ENCODE data around the gene IRX4. TPM values are rescaled to one million over a fixed set of nuclear protein-coding genes. Genes with fewer than 3 reads are reported as not detected.

Gene IRX4
- total RNA-seq, 2 donors from 2014 or later, result not detected

- H3K4me3 ChIP-seq, result no peak overlapping the region
- no peaks in the 10 kb centered on the region for H3K4me1 ChIP-seq
- no peaks in the 10 kb centered on the region for H3K9me3 ChIP-seq
- no peak overlapping the region for H3K27ac ChIP-seq
- H3K27me3 ChIP-seq, result no peaks in the 10 kb centered on the region
- H3K36me3 ChIP-seq, result no peaks in the 10 kb centered on the region
- intact Hi-C loops (cut with DNase I), result no loop called here
- TF ChIP-seq CTCF (IDR thresholded peaks at IDR 0.05), result no peak
- H3K9ac ChIP-seq (ENCODE audit: low read depth in 2 of 2, low read length in 2 of 2), result no peak overlapping the region
- no peak for DNase-seq
These were observed 47.3 kb downstream of the IRX4 start for GRCh38 chr5:1835431-1835830.

- Histone ChIP-seq H3K4me1 (no peaks in the 10 kb centered on the region), H3K9me3 (no peaks in the 10 kb centered on the region), H3K36me3 (no peaks in the 10 kb centered on the region), H3K9ac (ENCODE audit: low read depth in 2 of 2, low read length in 2 of 2) (no peak overlapping the region), H3K4me3 (no peak overlapping the region), H3K27me3 (no peaks in the 10 kb centered on the region), H3K27ac (no peak overlapping the region)
- DNase-seq, result no peak
- intact Hi-C loops (cut with DNase I), result no loop called here
- TF ChIP-seq CTCF (IDR thresholded peaks at IDR 0.05), result no peak
These were observed 47.9 kb downstream of the IRX4 start for GRCh38 chr5:1834721-1835429.

- H3K9me3 ChIP-seq, result no peaks in the 10 kb centered on the region
These were observed 48.6 kb downstream of the IRX4 start for GRCh38 chr5:1834022-1834551.

GRCh38 chr5:1833264-1834021 is 49.3 kb downstream of the IRX4 start:
- intact Hi-C loops (cut with DNase I), result no loop called here
- Histone ChIP-seq H3K4me3 (no peak overlapping the region), H3K36me3 (no peaks in the 10 kb centered on the region), H3K4me1 (no peaks in the 10 kb centered on the region), H3K9ac (ENCODE audit: low read depth in 2 of 2, low read length in 2 of 2) (no peak overlapping the region), H3K9me3 (no peaks in the 10 kb centered on the region), H3K27ac (no peak overlapping the region), H3K27me3 (no peaks in the 10 kb centered on the region)
- no peak for DNase-seq
- TF ChIP-seq CTCF (IDR thresholded peaks at IDR 0.05), result no peak

More at GRCh38 chr5:1834022-1834551, 48.6 kb downstream of the IRX4 start:
- H3K27ac ChIP-seq, result no peak overlapping the region
- intact Hi-C loops (cut with DNase I), result no loop called here
- no peak overlapping the region for H3K9ac ChIP-seq (ENCODE audit: low read depth in 2 of 2, low read length in 2 of 2)
- TF ChIP-seq CTCF (IDR thresholded peaks at IDR 0.05), result no peak
- H3K36me3 ChIP-seq, result no peaks in the 10 kb centered on the region
- no peak for DNase-seq
- no peak overlapping the region for H3K4me3 ChIP-seq
- H3K4me1 ChIP-seq, result no peaks in the 10 kb centered on the region
- H3K27me3 ChIP-seq, result no peaks in the 10 kb centered on the region

- Histone ChIP-seq H3K27ac (no peak overlapping the region), H3K9me3 (no peaks in the 10 kb centered on the region), H3K4me3 (no peak overlapping the region), H3K4me1 (no peaks in the 10 kb centered on the region), H3K36me3 (no peaks in the 10 kb centered on the region), H3K9ac (ENCODE audit: low read depth in 2 of 2, low read length in 2 of 2) (no peak overlapping the region), H3K27me3 (no peaks in the 10 kb centered on the region)
- DNase-seq, result no peak
- intact Hi-C loops (cut with DNase I), result no loop called here
- TF ChIP-seq CTCF (IDR thresholded peaks at IDR 0.05), result no peak
These were observed 50.0 kb downstream of the IRX4 start for GRCh38 chr5:1832511-1833250.
